ENCODE measurements around the gene CA12. TPM values are rescaled to one million over a fixed set of nuclear protein-coding genes. Genes with fewer than 3 reads are reported as not detected.

Gene CA12
- total RNA-seq, 2 donors from 2014 or later = 1.2 to 2.1 TPM

- no peaks in the 10 kb centered on the region for H3K4me1 ChIP-seq (ENCODE audit: control insufficient read depth, insufficient read depth, low read length)
- Mint-ChIP-seq H3K4me3 (no peak overlapping the region), H3K4me1 (peaks cover 13% of the 10 kb centered on the region), H3K27ac (no peak overlapping the region), H3K27me3 (ENCODE audit: insufficient read depth) (peaks cover 4% of the 10 kb centered on the region), H3K9me3 (no peaks in the 10 kb centered on the region), H3K36me3 (ENCODE audit: low read depth) (no peaks in the 10 kb centered on the region)
- no peak overlapping the region for H3K4me3 ChIP-seq (ENCODE audit: low read length)
- no peaks in the 10 kb centered on the region for H3K27me3 ChIP-seq (ENCODE audit: control insufficient read depth, insufficient read depth, low read length, poor library complexity, severe bottlenecking)
- no peak for DNase-seq
- 82 to 84% methylated on average over 8 to 9 of the region's 9 CpGs for WGBS, 2 experiments (ENCODE audit: insufficient coverage in 1 of 2, insufficient read length in 1 of 2)
- H3K9me3 ChIP-seq (ENCODE audit: control insufficient read depth, low read length) = no peaks in the 10 kb centered on the region
- no peaks in the 10 kb centered on the region for H3K36me3 ChIP-seq (ENCODE audit: control insufficient read depth, insufficient read depth, low read length)
- TF ChIP-seq CTCF (conservative IDR thresholded peaks at IDR 0.05) = no peak
- no peak overlapping the region for H3K9ac ChIP-seq (ENCODE audit: extremely low read depth, low read length, poor library complexity, severe bottlenecking)
- H3K27ac ChIP-seq (ENCODE audit: low read depth, low read length) = no peak overlapping the region
Observed at GRCh38 chr15:63332367-63333124, 49.1 kb downstream of the CA12 start.

GRCh38 chr15:63331456-63331855 lies 50.2 kb downstream of the CA12 start:
- H3K27ac ChIP-seq (ENCODE audit: low read depth, low read length) = no peak overlapping the region
- Mint-ChIP-seq H3K27ac (no peak overlapping the region), H3K4me1 (peaks cover 13% of the 10 kb centered on the region), H3K9me3 (no peaks in the 10 kb centered on the region), H3K27me3 (ENCODE audit: insufficient read depth) (peaks cover 4% of the 10 kb centered on the region), H3K36me3 (ENCODE audit: low read depth) (no peaks in the 10 kb centered on the region), H3K4me3 (no peak overlapping the region)
- H3K36me3 ChIP-seq (ENCODE audit: control insufficient read depth, insufficient read depth, low read length) = no peaks in the 10 kb centered on the region
- no peak for DNase-seq
- 93 to 97% methylated on average over 12 of the region's 12 CpGs for WGBS, 2 experiments (ENCODE audit: insufficient coverage in 1 of 2, insufficient read length in 1 of 2)
- no peaks in the 10 kb centered on the region for H3K27me3 ChIP-seq (ENCODE audit: control insufficient read depth, insufficient read depth, low read length, poor library complexity, severe bottlenecking)
- no peak overlapping the region for H3K4me3 ChIP-seq (ENCODE audit: low read length)
- no peak overlapping the region for H3K9ac ChIP-seq (ENCODE audit: extremely low read depth, low read length, poor library complexity, severe bottlenecking)
- H3K4me1 ChIP-seq (ENCODE audit: control insufficient read depth, insufficient read depth, low read length) = no peaks in the 10 kb centered on the region
- TF ChIP-seq CTCF (conservative IDR thresholded peaks at IDR 0.05) = no peak
- no peaks in the 10 kb centered on the region for H3K9me3 ChIP-seq (ENCODE audit: control insufficient read depth, low read length)

DNA sequence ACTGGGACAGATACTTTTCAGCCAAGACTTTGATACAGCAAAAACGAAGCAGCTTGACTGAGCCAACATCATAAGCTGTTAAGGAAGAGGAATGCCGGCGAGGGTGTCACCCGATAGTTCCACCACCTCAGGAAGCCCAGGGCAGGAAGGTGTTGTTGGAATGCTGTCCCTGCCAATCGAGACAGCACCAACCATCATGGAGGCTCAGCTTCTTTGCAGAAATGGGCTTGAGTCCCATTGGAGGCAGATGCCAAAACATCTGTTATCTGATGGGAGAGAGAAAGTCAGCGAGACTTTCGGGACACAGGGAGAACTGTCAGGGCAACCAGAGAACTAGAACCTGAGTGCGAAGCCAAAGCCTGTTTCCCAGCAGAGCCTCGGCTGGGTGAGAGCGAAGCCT lies 50.7 kb downstream of the CA12 start:
- peak; percentile 44 for DNase-seq
- Histone ChIP-seq H3K9me3 (ENCODE audit: control insufficient read depth, low read length) (no peaks in the 10 kb centered on the region), H3K9ac (ENCODE audit: extremely low read depth, low read length, poor library complexity, severe bottlenecking) (no peak overlapping the region), H3K27me3 (ENCODE audit: control insufficient read depth, insufficient read depth, low read length, poor library complexity, severe bottlenecking) (no peaks in the 10 kb centered on the region), H3K36me3 (ENCODE audit: control insufficient read depth, insufficient read depth, low read length) (no peaks in the 10 kb centered on the region), H3K27ac (ENCODE audit: low read depth, low read length) (no peak overlapping the region), H3K4me1 (ENCODE audit: control insufficient read depth, insufficient read depth, low read length) (no peaks in the 10 kb centered on the region), H3K4me3 (ENCODE audit: low read length) (no peak overlapping the region)
- no peak for TF ChIP-seq CTCF (conservative IDR thresholded peaks at IDR 0.05)
- 95% methylated on average over 10 of the region's 10 CpGs for WGBS, 2 experiments (ENCODE audit: insufficient coverage in 1 of 2, insufficient read length in 1 of 2)
- H3K4me3 Mint-ChIP-seq = no peak overlapping the region
- H3K27ac Mint-ChIP-seq = no peak overlapping the region
- H3K27me3 Mint-ChIP-seq (ENCODE audit: insufficient read depth) = peaks cover 4% of the 10 kb centered on the region
- no peaks in the 10 kb centered on the region for H3K36me3 Mint-ChIP-seq (ENCODE audit: low read depth)
- H3K4me1 Mint-ChIP-seq = peaks cover 13% of the 10 kb centered on the region
- no peaks in the 10 kb centered on the region for H3K9me3 Mint-ChIP-seq

Data from endodermal cell (in vitro differentiated cells).